ENCODE measurements around the gene F10. TPM values are rescaled to one million over a fixed set of nuclear protein-coding genes. Genes with fewer than 3 reads are reported as not detected.

F10 gene
- total RNA-seq, 2 donors from 2014 or later, result 10.2 to 48.0 TPM

- intact Hi-C loops (cut with DNase I), result no loop called here
- DNase-seq (ENCODE audit: low spot score), result no peak
- Histone ChIP-seq H3K4me1 (replicated peaks) (peaks cover 7% of the 10 kb centered on the region), H3K9me3 (no peaks in the 10 kb centered on the region), H3K27me3 (replicated peaks; ENCODE audit: insufficient read depth) (no peaks in the 10 kb centered on the region), H3K27ac (no peak overlapping the region), H3K4me3 (no peak overlapping the region), H3K36me3 (no peaks in the 10 kb centered on the region)
- no peak for TF ChIP-seq POLR2A (IDR thresholded peaks at IDR 0.05)
- no peak for TF ChIP-seq POLR2AphosphoS5 (IDR thresholded peaks at IDR 0.05)
- no peak for TF ChIP-seq CTCF (IDR thresholded peaks at IDR 0.05)
- 90% methylated on average over 10 of the region's 10 CpGs for WGBS
Observed at GRCh38 chr13:113166266-113166665, 43.7 kb downstream of the F10 start.

GRCh38 chr13:113166681-113167080 lies 44.1 kb downstream of the F10 start:
- Histone ChIP-seq H3K4me1 (replicated peaks) (peaks cover 7% of the 10 kb centered on the region), H3K4me3 (no peak overlapping the region), H3K36me3 (no peaks in the 10 kb centered on the region), H3K27me3 (replicated peaks; ENCODE audit: insufficient read depth) (no peaks in the 10 kb centered on the region), H3K9me3 (no peaks in the 10 kb centered on the region), H3K27ac (no peak overlapping the region)
- DNase-seq (ENCODE audit: low spot score), result no peak
- no peak for TF ChIP-seq POLR2AphosphoS5 (IDR thresholded peaks at IDR 0.05)
- no peak for TF ChIP-seq CTCF (IDR thresholded peaks at IDR 0.05)
- TF ChIP-seq POLR2A (IDR thresholded peaks at IDR 0.05), result no peak
- intact Hi-C loops (cut with DNase I), result no loop called here
- WGBS, result 91% methylated on average over 5 of the region's 5 CpGs

- Histone ChIP-seq H3K4me1 (replicated peaks) (peaks cover 7% of the 10 kb centered on the region), H3K36me3 (no peaks in the 10 kb centered on the region), H3K9me3 (no peaks in the 10 kb centered on the region), H3K27me3 (replicated peaks; ENCODE audit: insufficient read depth) (no peaks in the 10 kb centered on the region), H3K4me3 (no peak overlapping the region), H3K27ac (no peak overlapping the region)
- intact Hi-C loops (cut with DNase I), result no loop called here
- TF ChIP-seq POLR2AphosphoS5 (IDR thresholded peaks at IDR 0.05), result no peak
- no peak for TF ChIP-seq POLR2A (IDR thresholded peaks at IDR 0.05)
- TF ChIP-seq CTCF (IDR thresholded peaks at IDR 0.05), result no peak
- WGBS, result 94% methylated on average over 10 of the region's 10 CpGs
- no peak for DNase-seq (ENCODE audit: low spot score)
Observed at GRCh38 chr13:113167155-113167554, 44.6 kb downstream of the F10 start.

- WGBS, result 97% methylated on average over 3 of the region's 3 CpGs
- H3K4me3 ChIP-seq, result no peak overlapping the region
- H3K27ac ChIP-seq, result no peak overlapping the region
- no peaks in the 10 kb centered on the region for H3K9me3 ChIP-seq
- H3K4me1 ChIP-seq (replicated peaks), result peaks cover 7% of the 10 kb centered on the region
- intact Hi-C loops (cut with DNase I), result no loop called here
- DNase-seq (ENCODE audit: low spot score), result no peak
- no peaks in the 10 kb centered on the region for H3K27me3 ChIP-seq (replicated peaks; ENCODE audit: insufficient read depth)
- TF ChIP-seq CTCF (IDR thresholded peaks at IDR 0.05) (no peak), POLR2A (IDR thresholded peaks at IDR 0.05) (no peak), POLR2AphosphoS5 (IDR thresholded peaks at IDR 0.05) (no peak)
- H3K36me3 ChIP-seq, result no peaks in the 10 kb centered on the region
Observed at GRCh38 chr13:113167575-113167974, 45.0 kb downstream of the F10 start.

GRCh38 chr13:113168211-113168610 lies 45.6 kb downstream of the F10 start:
- intact Hi-C loops (cut with DNase I), result no loop called here
- no peak overlapping the region for H3K4me3 ChIP-seq

More at GRCh38 chr13:113168211-113168610, 45.6 kb downstream of the F10 start:
- H3K27ac ChIP-seq, result no peak overlapping the region
- H3K27me3 ChIP-seq (replicated peaks; ENCODE audit: insufficient read depth), result no peaks in the 10 kb centered on the region
- TF ChIP-seq POLR2A (IDR thresholded peaks at IDR 0.05) (no peak), POLR2AphosphoS5 (IDR thresholded peaks at IDR 0.05) (no peak), CTCF (IDR thresholded peaks at IDR 0.05) (no peak)
- no peak for DNase-seq (ENCODE audit: low spot score)
- no peaks in the 10 kb centered on the region for H3K9me3 ChIP-seq
- WGBS, result 72% methylated on average over 7 of the region's 7 CpGs
- no peaks in the 10 kb centered on the region for H3K36me3 ChIP-seq
- peaks cover 7% of the 10 kb centered on the region for H3K4me1 ChIP-seq (replicated peaks)

All from prostate gland (tissue), 2 donors.